ENCODE results near the gene PPP4C. TPM values are rescaled to one million over a fixed set of nuclear protein-coding genes. Genes with fewer than 3 reads are reported as not detected.

The PPP4C gene
- total RNA-seq (2022) (93.2 and 99.7 TPM in 2 replicates), Bru-seq, nascent RNA (percentile 75 among the genes with signal in this experiment), BruChase-seq, experiment 1, labeled RNA remaining after a 6-hour chase (percentile 85 among the genes with signal in this experiment), BruChase-seq, experiment 2, labeled RNA remaining after a 2-hour chase (percentile 82 among the genes with signal in this experiment)
- long read RNA-seq, transcript PPP4C-204 (8 exons, 941 nt): minor isoform, 13 of 366 reads
- long read RNA-seq, transcript PPP4C-214 (8 exons, 1,301 nt): minor isoform, 9 of 366 reads
- long read RNA-seq, transcript PPP4C-201 (9 exons, 1,407 nt): major isoform, 244 of 366 reads
- long read RNA-seq, transcript PPP4C-205 (8 exons, 1,447 nt): minor isoform, 6 of 366 reads
- long read RNA-seq, partial matches to known transcripts: 6 of 366 reads
- long read RNA-seq, other reads (novel, unspliced or antisense): 85 of 366 reads

- Mint-ChIP-seq H3K36me3 (ENCODE audit: insufficient read depth, unreplicated experiment) (peaks cover 68% of the 10 kb centered on the region), H3K27me3 (ENCODE audit: insufficient read depth, unreplicated experiment) (no peaks in the 10 kb centered on the region), H3K4me3 (ENCODE audit: unreplicated experiment) (peak within 1 kb of the TSS; percentile 84), H3K4me1 (ENCODE audit: insufficient read depth, unreplicated experiment) (peaks cover 20% of the 10 kb centered on the region), H3K27ac (ENCODE audit: low read depth, unreplicated experiment) (peak within 1 kb of the TSS; percentile 97), H3K9me3 (ENCODE audit: unreplicated experiment) (no peaks in the 10 kb centered on the region)
- peak; percentile 88 for DNase-seq (ENCODE audit: unreplicated experiment)
- intact Hi-C loops (cut with micrococcal nuclease): loop anchor here (1.0 kb wide), 1 partner anchor 9 kb away; no protein-coding TSS in a partner anchor
- TSS peak; percentile 96 for BruUV-seq (replicated peaks)
- ChIA-PET CTCF (interaction anchor here (0.6 to 2.2 kb wide), 3 partner anchors 16 to 132 kb away, joined by 3 to 24 read pairs (median 3); partner anchors contain the start of gene TBX6), POLR2A (interaction anchor here (0.6 to 6.1 kb wide), 17 partner anchors 10 to 451 kb away, joined by 3 to 155 read pairs (median 4); partner anchors contain the start of genes ALDOA, CD2BP2, INO80E and TBX6)
- TF ChIP-seq, protein P1, sequence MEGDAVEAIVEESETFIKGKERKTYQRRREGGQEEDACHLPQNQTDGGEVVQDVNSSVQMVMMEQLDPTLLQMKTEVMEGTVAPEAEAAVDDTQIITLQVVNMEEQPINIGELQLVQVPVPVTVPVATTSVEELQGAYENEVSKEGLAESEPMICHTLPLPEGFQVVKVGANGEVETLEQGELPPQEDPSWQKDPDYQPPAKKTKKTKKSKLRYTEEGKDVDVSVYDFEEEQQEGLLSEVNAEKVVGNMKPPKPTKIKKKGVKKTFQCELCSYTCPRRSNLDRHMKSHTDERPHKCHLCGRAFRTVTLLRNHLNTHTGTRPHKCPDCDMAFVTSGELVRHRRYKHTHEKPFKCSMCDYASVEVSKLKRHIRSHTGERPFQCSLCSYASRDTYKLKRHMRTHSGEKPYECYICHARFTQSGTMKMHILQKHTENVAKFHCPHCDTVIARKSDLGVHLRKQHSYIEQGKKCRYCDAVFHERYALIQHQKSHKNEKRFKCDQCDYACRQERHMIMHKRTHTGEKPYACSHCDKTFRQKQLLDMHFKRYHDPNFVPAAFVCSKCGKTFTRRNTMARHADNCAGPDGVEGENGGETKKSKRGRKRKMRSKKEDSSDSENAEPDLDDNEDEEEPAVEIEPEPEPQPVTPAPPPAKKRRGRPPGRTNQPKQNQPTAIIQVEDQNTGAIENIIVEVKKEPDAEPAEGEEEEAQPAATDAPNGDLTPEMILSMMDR (IDR thresholded peaks at IDR 0.05; ENCODE audit: unreplicated experiment): no peak
Observed at GRCh38 chr16:30075503-30076275, at the start of gene PPP4C. Gene PPP4C, plus strand, starts transcription at chr16:30075994. Its CDS starts 384 bp downstream, at chr16:30076378.

GRCh38 chr16:30026449-30026848 lies 49.3 kb upstream of the PPP4C start:
- no peak overlapping the region for H3K27ac Mint-ChIP-seq (ENCODE audit: low read depth, unreplicated experiment)
- TF ChIP-seq, protein P1 (IDR thresholded peaks at IDR 0.05; ENCODE audit: unreplicated experiment): no peak
- no peak for DNase-seq (ENCODE audit: unreplicated experiment)
- H3K27me3 Mint-ChIP-seq (ENCODE audit: insufficient read depth, unreplicated experiment): peaks cover 53% of the 10 kb centered on the region
- no peaks in the 10 kb centered on the region for H3K9me3 Mint-ChIP-seq (ENCODE audit: unreplicated experiment)
- ChIA-PET CTCF (no interaction called here), POLR2A (no interaction called here)
- intact Hi-C loops (cut with micrococcal nuclease): no loop called here
- BruUV-seq (replicated peaks): no TSS peak
- no peaks in the 10 kb centered on the region for H3K36me3 Mint-ChIP-seq (ENCODE audit: insufficient read depth, unreplicated experiment)
- no peaks in the 10 kb centered on the region for H3K4me1 Mint-ChIP-seq (ENCODE audit: insufficient read depth, unreplicated experiment)
- H3K4me3 Mint-ChIP-seq (ENCODE audit: unreplicated experiment): no peak overlapping the region

- Mint-ChIP-seq H3K36me3 (ENCODE audit: insufficient read depth, unreplicated experiment) (no peaks in the 10 kb centered on the region), H3K4me1 (ENCODE audit: insufficient read depth, unreplicated experiment) (no peaks in the 10 kb centered on the region), H3K27ac (ENCODE audit: low read depth, unreplicated experiment) (no peak overlapping the region), H3K4me3 (ENCODE audit: unreplicated experiment) (no peak overlapping the region), H3K9me3 (ENCODE audit: unreplicated experiment) (no peaks in the 10 kb centered on the region), H3K27me3 (ENCODE audit: insufficient read depth, unreplicated experiment) (peaks cover 53% of the 10 kb centered on the region)
- no peak for DNase-seq (ENCODE audit: unreplicated experiment)
- BruUV-seq (replicated peaks): no TSS peak
- intact Hi-C loops (cut with micrococcal nuclease): no loop called here
- POLR2A ChIA-PET: no interaction called here
- CTCF ChIA-PET: no interaction called here
- TF ChIP-seq, protein P1 (IDR thresholded peaks at IDR 0.05; ENCODE audit: unreplicated experiment): no peak
Observed at GRCh38 chr16:30027588-30028437, 48.0 kb upstream of the PPP4C start.

Measured in MCF 10A (cell line).